Chondrocyte (in vitro differentiated cells): ENCODE results near the gene GNAQ. TPM values are rescaled to one million over a fixed set of nuclear protein-coding genes. Genes with fewer than 3 reads are reported as not detected.

Experiments
- DNase-seq: peaks from one replicate; pipeline ENCODE4 v3.0.0; 2021; ENCODE audit warnings: mixed read lengths, low spot score
- H3K27ac Mint-ChIP-seq: one replicate; pipeline ENCODE4 v1.8.0; 2021; ENCODE audit warnings: mild to moderate bottlenecking, moderate library complexity, mixed read lengths; ENCODE audit not compliant: unreplicated experiment
- H3K27me3 Mint-ChIP-seq: 2 replicates; pipeline ENCODE4 v1.8.0; 2021; ENCODE audit warnings: low read depth, mixed read lengths
- H3K36me3 Mint-ChIP-seq: 2 replicates; pipeline ENCODE4 v1.8.0; 2021; ENCODE audit warnings: low read depth, mixed read lengths
- H3K4me1 Mint-ChIP-seq: 2 replicates; pipeline ENCODE4 v1.8.0; 2021; ENCODE audit warnings: low read depth, mild to moderate bottlenecking, mixed read lengths
- H3K4me3 Mint-ChIP-seq: one replicate; pipeline ENCODE4 v1.8.0; 2021; ENCODE audit warnings: mild to moderate bottlenecking, moderate library complexity, mixed read lengths; ENCODE audit not compliant: unreplicated experiment
- H3K9me3 Mint-ChIP-seq: 2 replicates; pipeline ENCODE4 v1.8.0; 2021; ENCODE audit warnings: low read depth, mixed read lengths
- CTCF ChIP-seq: fragments of 200-600 bp; sonication (generic); IDR thresholded peaks from 2 replicates; pipeline ENCODE4 v1.5.0; 2021; ENCODE audit warnings: antibody characterized with exemption, mild to moderate bottlenecking, moderate library complexity
- total RNA-seq: library from RNA; stranded (reverse); gene quantifications from 3 replicates; pipeline ENCODE4 v1.2.1, GENCODE V29; 2021

The GNAQ gene
- total RNA-seq, 1 donor from 2014 or later = 87.0 TPM

- TF ChIP-seq CTCF = peak; percentile 74
- H3K4me3 Mint-ChIP-seq = no peak overlapping the region
- peaks cover 59% of the 10 kb centered on the region for H3K4me1 Mint-ChIP-seq
These were observed 189.7 kb downstream of the GNAQ start for GRCh38 chr9:77841739-77842386.

GRCh38 chr9:77839459-77840140, 192.0 kb downstream of the GNAQ start:
- H3K27ac Mint-ChIP-seq = peak overlapping the region; percentile 86
- TF ChIP-seq CTCF = no peak
- H3K27me3 Mint-ChIP-seq = no peaks in the 10 kb centered on the region
- peaks cover 62% of the 10 kb centered on the region for H3K4me1 Mint-ChIP-seq
- H3K9me3 Mint-ChIP-seq = no peaks in the 10 kb centered on the region
- DNase-seq = no peak
- H3K4me3 Mint-ChIP-seq = no peak overlapping the region
- no peaks in the 10 kb centered on the region for H3K36me3 Mint-ChIP-seq

More at GRCh38 chr9:77841739-77842386, 189.7 kb downstream of the GNAQ start:
- no peaks in the 10 kb centered on the region for H3K27me3 Mint-ChIP-seq
- H3K9me3 Mint-ChIP-seq = no peaks in the 10 kb centered on the region
- H3K36me3 Mint-ChIP-seq = no peaks in the 10 kb centered on the region
- no peak overlapping the region for H3K27ac Mint-ChIP-seq
- no peak for DNase-seq

- Mint-ChIP-seq H3K27ac (peak overlapping the region; percentile 86), H3K36me3 (no peaks in the 10 kb centered on the region), H3K9me3 (no peaks in the 10 kb centered on the region), H3K4me1 (peaks cover 65% of the 10 kb centered on the region), H3K4me3 (no peak overlapping the region), H3K27me3 (no peaks in the 10 kb centered on the region)
- DNase-seq = no peak
- no peak for TF ChIP-seq CTCF
These were observed 192.6 kb downstream of the GNAQ start for GRCh38 chr9:77838986-77839385.

GRCh38 chr9:77834898-77835488, 196.6 kb downstream of the GNAQ start:
- H3K36me3 Mint-ChIP-seq = no peaks in the 10 kb centered on the region
- no peaks in the 10 kb centered on the region for H3K27me3 Mint-ChIP-seq
- DNase-seq = no peak
- H3K27ac Mint-ChIP-seq = no peak overlapping the region
- no peak for TF ChIP-seq CTCF
- H3K9me3 Mint-ChIP-seq = no peaks in the 10 kb centered on the region
- H3K4me1 Mint-ChIP-seq = peaks cover 47% of the 10 kb centered on the region
- no peak overlapping the region for H3K4me3 Mint-ChIP-seq

- Mint-ChIP-seq H3K27ac (peak overlapping the region; percentile 22), H3K4me3 (no peak overlapping the region), H3K36me3 (no peaks in the 10 kb centered on the region), H3K27me3 (no peaks in the 10 kb centered on the region), H3K4me1 (peaks cover 39% of the 10 kb centered on the region), H3K9me3 (no peaks in the 10 kb centered on the region)
- no peak for DNase-seq
- TF ChIP-seq CTCF = no peak
These were observed 197.8 kb downstream of the GNAQ start for GRCh38 chr9:77833561-77834429.
